Dermis blood vessel endothelial cell (primary cell): Measurements from ENCODE around the gene FOXP3. TPM values are rescaled to one million over a fixed set of nuclear protein-coding genes. Genes with fewer than 3 reads are reported as not detected.
A peak's percentile ranks its signal among the peaks of the same experiment; 100 is the strongest.
"Not testable (repeated sequence)": the region's sequence is repeated elsewhere in the genome, so short reads cannot be mapped to it uniquely, and the experiment has no call there.

Experiments
- DNase-seq: peaks from one replicate; pipeline ENCODE4 v3.0.0; 2010
- total RNA-seq: library from RNA; depleted of rRNA; stranded (reverse); fragments of >200 nt; gene quantifications from 2 replicates; pipeline ENCODE4 v1.2.3, GENCODE V29; 2014

Gene FOXP3, protein sequence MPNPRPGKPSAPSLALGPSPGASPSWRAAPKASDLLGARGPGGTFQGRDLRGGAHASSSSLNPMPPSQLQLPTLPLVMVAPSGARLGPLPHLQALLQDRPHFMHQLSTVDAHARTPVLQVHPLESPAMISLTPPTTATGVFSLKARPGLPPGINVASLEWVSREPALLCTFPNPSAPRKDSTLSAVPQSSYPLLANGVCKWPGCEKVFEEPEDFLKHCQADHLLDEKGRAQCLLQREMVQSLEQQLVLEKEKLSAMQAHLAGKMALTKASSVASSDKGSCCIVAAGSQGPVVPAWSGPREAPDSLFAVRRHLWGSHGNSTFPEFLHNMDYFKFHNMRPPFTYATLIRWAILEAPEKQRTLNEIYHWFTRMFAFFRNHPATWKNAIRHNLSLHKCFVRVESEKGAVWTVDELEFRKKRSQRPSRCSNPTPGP
- total RNA-seq: 0.17 TPM in 1 of 2 replicates, not detected in the other

- no peak for DNase-seq
Observed at GRCh38 chrX:49264460-49264859, at the start of gene FOXP3. Gene FOXP3 (minus strand): TSS chrX:49264710. CDS start chrX:49258505, 6,205 bp downstream.

DNA sequence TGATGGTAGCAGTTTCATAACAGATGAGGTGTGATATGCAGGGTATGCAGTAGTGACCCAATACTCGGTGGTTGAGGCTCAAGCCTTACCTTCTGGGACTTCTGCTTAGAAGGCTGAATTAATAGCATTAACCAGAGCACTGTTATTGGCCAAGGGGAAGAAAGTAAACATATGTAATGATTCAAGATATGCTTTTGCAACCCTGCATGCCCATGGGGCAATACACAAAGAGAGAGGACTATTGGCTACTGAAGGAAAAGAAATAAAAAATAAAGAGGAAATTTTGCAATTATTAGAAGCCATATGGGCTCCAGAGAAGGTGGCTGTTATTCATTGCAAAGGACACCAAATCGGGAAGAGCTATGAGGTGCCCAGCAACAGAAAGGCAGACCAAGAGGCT is 47.7 kb upstream of the FOXP3 start:
- no peak for DNase-seq

DNA sequence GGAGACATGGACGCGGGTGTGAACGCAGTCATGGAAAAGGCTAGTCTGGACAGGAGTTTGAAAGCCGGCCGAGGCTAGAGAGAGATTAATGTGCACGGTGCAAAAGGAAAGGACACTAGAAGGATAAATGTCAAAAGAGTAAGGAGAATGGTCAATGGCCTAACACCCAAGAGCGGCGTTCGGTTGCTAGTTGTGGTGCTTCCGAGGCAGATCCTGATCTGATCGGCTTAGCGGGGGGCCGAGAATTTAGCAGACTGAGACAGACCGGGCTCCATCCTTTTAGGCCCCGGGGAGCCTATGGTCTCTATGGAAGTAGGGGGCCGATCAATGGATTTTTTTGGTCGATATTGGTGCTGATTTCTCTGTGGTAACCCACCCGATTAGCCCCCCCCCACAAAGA is 45.9 kb upstream of the FOXP3 start:
- DNase-seq: no peak

DNA sequence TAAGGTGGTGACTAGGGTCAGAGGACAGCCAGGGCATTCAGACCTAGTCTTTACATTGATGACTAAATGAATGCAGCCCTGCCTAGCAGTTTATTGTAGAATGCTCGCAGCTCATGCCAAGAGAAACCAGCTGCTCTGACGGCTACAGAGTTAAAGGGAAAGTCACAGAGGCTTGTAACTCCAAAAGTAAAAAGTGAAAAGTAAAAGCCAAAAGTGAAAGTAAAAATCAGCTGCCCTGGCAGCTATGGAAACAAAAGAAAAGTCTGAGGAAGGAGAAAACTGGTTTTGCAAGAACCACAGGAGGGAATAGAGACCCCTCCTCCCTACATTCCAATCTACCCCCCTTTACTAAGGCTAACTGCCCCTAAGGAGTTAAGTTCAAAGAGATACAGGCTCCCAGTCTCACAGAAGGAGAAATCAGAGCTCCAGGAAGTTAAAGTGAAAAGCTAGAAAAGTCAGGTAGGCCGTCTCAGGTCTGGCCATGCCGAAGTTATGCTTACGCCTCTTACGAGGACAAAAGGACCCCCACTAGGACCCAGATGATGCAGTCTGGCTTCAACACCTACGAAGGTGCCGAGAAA is 45.0 kb upstream of the FOXP3 start:
- DNase-seq: peak; percentile 9

DNA sequence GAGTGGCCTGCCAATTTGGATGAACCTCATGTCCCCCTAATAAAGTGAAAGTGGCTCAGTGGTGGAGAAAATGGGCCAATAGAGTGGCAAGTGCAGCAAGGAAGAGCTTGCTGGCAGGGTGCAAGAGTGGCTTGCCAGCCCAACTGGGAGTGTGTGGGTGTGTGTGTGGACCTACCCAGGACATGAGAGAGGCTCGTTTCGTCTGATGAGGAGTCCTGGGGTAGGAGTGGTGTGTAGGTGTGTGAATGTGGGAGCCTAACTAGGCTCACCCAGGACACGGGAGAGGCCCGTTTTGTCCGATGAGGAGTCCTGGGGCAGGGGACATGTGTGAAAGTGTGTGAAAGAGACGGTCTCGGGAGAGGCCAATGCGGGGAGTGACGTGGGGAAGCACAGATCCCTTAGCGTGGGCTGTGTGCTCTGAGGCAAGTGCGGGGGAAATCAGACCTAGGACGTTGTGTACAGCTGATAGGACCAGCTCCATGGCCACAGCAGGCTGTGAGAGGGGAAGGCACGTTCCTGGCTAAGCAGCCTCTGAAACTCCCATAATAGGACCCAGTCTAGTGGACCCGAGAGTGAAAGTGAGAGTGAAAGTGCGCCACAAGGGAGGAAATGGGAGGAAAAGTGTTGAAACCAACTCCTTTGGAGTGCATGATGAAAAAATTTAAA is 44.2 kb upstream of the FOXP3 start:
- peak; percentile 2 for DNase-seq

DNA sequence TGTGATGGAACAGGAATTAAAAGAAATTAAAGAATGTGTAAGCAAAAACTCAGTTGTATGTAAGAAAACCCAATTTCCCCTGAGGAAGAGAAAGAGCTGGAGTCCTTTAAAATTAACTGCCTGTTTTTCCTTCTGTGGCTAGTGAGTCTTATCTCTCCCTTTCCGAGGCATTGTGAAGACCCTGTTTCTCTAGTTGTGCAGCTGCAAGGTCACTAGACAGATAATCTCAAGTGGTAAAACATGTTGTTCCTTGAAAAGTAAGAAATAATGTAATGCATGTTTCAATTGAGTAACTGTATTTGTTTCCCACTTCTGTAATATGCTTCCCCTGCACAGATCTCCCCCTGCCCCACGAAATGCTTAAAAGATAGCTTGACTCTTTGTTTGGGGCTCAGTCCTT is 43.3 kb upstream of the FOXP3 start:
- not testable (repeated sequence) for DNase-seq

DNA sequence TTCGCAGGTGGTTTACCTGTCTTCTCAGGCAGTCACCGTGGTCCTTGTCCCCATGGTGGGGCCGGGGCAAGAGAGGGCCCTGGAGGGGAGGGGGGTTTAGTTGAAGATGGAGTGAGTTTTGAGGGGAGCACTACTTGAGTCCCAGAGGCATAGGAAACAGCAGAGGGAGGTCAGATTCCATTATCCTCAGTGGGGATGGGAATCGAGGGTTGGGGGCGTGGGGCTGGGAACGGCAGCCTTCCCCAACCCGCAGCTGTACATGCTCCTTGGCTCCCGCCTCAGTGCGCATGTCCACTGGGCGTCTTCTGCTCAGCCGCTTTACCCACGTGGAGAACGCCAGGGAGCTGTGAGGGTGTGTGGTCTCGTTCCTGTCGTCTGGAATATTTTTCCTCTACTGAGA is 38.8 kb upstream of the FOXP3 start, which contains the start of gene GAGE10:
TSS of gene GAGE10 (plus strand) at position 301 of the 400 bp plus-strand sequence. CDS start 1,214 bp downstream, outside the sequence.
- no peak for DNase-seq

- no peak for DNase-seq
Observed at GRCh38 chrX:49300703-49301102, 36.2 kb upstream of the FOXP3 start.

DNA sequence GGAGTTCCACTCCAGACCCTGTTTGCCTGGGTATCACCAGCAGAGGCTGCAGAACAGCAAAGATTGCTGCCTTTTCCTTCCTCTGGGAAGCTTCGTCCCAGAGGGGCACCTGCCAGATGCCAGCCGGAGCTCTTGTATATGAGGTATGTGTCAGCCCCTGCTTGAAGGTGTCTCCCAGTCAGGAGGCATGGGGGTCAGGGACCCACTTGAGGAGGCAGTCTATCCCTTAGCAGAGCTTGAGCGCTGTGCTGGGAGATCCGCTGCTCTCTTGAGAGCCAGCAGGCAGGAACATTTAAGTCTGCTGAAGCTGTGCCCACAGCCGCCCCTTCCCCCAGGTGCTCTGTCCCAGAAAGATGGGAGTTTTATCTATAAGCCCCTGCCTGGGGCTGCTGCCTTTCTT is 34.8 kb upstream of the FOXP3 start:
- not testable (repeated sequence) for DNase-seq

DNA sequence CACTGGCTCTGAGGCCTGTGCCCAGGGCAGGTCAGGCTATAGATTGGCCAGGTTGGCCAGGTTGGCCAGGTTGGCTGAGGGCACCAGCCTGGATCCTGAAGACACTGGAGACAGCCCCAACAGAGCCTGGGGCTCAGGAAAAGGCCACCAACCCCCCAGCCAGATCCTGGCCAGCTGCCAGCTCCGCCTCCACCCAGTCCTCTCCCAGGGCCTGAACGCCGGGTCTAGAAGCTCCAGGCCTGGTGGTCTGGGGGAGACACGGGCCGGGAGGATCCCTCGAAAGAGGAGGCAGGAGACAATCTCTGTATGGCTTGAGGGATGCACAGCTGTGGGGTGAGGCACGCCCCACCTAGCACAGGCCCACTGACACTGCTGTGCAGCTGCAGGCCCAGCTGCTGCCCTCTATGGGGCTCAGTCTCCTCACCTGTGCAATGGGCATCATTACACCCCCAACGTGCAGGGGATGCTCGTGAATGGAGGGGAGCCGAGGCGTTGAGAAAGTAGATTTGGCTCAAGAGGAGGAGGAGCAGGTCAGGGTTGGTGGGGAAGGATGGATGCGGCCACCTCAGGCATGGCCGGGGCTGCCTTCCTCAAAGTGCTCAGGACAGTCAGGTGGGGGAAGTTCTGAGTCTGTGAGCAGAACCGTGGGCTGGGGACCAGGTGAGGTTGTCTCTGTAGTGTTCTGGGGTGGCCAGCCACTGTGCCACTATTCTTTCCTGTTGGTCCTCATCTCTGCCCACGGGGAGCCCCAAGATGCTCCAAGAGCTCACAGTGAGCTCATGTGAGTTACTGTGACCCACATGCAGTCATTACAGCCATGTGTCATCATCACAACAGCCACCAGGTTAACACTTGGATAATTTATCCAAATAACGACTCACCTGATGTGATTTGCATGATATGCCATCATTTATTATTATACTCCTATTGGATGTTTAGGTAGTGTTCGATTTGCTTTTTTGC is 28.2 kb upstream of the FOXP3 start:
- no peak for DNase-seq

DNA sequence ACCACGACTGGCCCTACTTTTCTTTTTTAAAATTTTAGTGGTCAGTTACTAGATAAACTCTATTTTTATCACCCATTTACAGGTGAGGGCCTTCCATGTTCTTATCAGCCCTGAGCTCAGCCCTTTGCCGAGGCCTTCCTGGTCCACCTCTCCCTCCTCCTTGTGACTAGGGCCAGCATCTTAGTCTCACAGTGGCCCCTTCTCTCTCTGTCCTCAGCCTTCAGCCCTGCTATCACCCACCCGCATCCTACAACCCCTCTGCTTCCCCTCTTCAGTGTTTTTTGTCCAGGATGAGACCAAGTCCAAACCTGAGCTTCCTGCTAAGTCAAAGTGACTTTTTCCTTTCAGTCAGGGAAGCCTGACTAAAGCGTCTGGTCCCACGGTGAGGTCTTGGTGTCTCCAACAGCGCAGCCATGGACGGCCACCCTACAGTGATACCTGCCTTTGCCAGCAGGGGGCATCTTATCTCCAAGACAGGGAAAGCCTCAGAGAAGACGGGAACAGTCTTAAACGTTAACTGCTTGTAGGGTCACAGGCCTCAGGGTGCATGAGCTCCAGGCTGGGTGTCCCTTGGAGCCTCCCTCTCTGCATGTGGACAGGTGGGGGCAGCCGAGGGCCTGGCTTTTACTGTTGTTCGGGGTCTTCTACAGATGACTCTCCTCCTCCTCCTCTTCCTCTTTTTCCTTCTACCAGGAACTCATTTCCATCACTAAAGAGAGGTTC is 27.3 kb upstream of the FOXP3 start:
- DNase-seq: peak; percentile 67

DNA sequence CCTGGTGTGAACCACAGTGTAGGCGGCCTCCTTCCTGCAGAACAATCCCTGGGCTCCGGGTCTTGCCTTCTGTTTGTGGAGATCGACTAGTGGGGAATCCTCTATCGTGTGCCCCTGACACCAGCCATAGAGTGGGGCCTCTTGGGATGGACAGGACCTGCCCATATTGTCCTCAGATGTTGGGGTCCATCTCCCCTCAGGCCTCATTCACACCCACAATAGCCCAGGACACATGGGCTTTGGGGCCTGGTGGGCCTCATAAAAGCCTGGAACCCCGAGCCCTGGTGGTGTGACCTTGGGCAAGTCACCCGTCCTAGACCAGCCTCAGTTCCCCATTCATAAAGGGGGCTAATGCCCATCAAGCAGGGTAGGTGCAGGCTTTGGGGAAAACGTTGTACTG is 25.7 kb upstream of the FOXP3 start:
- DNase-seq: no peak

DNA sequence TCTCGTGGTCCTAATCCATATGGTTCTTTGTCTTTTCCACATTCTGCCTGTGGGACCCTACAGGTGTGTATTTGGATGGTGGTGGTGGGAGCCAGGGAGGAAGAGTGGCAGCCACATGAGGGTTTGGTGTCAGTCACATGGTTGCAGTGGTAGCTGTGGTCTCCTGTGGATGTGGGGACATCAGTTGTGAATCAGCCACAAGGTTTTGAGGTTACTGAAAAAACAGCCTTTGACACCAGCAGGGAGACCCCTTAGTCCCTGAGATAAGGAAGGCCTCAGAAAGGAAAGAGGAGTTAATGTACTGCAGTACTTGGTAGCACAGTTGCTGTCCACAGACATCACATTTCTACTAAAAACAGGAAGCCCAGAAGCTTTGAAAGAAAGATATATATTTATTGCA is 23.2 kb upstream of the FOXP3 start:
- DNase-seq: no peak

DNA sequence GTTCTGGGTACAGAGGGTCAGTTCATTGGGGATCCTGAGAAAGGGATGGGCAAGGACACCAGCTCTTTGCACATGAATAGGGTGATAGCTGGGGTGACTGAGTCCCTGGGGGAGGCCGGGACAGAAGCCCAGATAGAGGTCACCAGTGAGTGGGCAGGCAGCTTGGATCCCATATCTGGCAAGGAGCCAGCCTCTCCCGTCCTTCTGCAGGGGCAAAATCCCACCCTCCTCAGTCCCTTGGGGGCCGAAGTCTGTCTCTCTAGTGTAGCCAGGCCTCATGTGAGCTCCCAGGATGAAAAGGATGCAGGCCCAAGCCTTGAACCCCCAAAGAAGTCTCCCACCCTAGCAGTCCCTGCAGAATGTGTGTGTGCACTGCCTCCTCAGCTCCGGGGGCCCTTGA is 22.1 kb upstream of the FOXP3 start:
- no peak for DNase-seq

DNA sequence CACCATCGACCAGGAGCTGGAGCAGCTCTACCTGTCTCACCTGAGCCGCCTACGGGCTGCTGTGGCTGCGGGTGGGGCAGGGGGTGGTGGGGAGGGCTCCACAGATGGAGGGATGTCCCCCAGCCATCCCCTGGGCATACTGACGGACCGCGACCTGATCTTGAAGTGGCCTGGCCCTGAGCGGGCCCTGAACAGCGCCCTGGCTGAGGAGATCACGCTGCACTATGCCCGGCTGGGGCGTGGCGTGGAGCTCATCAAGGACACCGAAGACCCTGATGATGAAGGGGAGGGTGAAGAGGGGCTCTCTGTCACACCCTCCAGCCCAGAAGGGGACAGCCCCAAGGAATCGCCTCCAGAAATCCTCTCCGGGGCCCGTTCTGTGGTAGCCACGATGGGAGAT is 21.6 kb upstream of the FOXP3 start:
- no peak for DNase-seq

- no peak for DNase-seq
Observed at GRCh38 chrX:49284212-49284611, 19.7 kb upstream of the FOXP3 start.

DNA sequence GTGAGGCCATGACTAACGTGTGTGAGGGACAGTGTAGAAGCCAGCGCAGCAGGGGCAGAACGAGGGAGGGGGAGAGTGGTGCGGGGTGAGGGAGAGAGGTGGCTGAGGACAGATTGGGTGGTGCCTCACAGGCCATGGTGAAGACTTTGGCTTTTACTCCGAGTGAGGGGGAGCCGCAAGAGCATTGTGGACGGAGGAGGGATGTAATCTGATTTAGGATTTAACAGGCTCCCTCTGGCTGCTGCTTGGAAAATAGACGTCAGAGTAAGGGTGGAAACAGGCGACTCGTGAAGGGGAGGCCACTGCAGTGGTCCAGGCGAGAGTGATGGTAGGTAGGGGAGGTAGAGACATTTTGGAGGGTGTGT is 18.1 kb upstream of the FOXP3 start:
- peak; percentile 8 for DNase-seq

DNA sequence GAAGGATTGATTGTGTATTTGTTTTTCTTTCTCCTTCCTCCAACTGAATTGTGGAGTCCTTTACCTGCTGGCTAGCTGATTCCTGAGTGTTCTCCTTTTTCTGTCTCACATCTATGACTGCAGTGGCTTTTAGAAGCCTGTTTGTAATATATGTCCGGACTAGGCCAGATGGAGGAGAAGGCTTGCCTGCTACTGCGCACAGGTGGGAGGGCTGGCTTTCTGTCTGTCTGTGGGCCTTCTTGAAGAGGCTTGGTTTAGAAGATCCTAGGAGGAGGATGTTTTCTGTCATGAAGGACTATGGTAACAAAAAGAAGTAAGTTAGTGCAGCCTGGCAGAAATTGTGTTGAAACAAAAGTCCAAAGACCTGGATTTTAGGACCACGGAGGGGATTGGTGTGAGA is 13.6 kb upstream of the FOXP3 start:
- no peak for DNase-seq

GRCh38 chrX:49277535-49277830 is 13.0 kb upstream of the FOXP3 start:
- DNase-seq: no peak

DNA sequence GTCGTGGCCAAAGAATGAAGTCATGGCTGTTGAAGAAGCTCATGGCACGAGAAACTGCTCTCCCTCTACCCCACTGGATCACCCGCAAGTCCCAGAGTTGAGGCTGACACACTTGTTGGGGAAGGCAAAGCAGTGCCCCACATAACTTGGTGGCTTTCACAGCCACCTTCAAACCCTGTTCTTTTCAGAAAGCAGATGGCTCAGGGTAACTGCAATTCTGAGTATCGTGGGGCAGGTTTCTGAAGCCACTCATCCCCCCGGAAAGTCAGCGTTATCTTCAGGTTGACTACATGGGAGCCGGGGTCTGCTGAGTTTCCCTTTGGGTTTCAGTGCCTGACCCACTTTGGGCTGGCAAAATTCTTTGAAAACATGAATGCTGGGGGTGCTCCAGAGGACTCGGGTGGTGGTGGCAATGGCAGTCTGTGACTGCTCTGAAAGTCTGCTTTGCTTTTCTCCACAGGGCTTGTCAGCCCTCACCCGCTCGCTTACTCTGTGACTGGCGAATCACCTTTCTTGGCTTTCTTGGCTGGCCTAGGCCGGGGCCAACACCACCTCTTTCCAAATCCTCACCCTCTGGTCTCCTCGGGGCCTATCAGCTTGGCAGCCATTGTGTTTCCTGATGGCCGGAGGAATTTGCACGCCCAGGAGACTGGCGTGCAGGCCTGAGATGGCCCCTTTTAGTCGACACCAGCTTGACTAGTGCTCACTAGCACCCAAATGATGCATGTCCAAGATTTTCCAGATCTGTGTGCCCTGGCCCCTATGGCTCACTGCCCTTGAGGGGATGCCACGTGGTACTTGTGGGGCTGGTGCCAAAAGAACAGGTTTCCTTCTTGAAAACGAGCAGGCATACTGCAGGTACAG is 12.4 kb upstream of the FOXP3 start:
- DNase-seq: no peak

GRCh38 chrX:49276207-49276606 is 11.7 kb upstream of the FOXP3 start:
- no peak for DNase-seq
